Kidney (tissue), 14 donors: Measurements from ENCODE around the gene RND2. TPM values are rescaled to one million over a fixed set of nuclear protein-coding genes. Genes with fewer than 3 reads are reported as not detected.
"Not testable (repeated sequence)": the region's sequence is repeated elsewhere in the genome, so short reads cannot be mapped to it uniquely, and the experiment has no call there.

Experiments used
- DNase-seq, 5 donors: peaks; one replicate each; pipeline ENCODE4 v3.0.0-alpha.2; 2013 to 2020
- FAIRE-seq: peaks from 2 replicates; lab custom pipeline; 2012; peaks lifted over from hg19 to GRCh38; lab: Jason Lieb, UNC
- H3K27ac ChIP-seq, 2 donors: one replicate each; pipeline ENCODE4 v1.7.0; 2013; ENCODE audit warnings: low read depth in 2 of 2, low read length in 2 of 2, inconsistent platforms in 1 of 2
- H3K27me3 ChIP-seq: one replicate; pipeline ENCODE4 v1.7.1; 2013; ENCODE audit warnings: low read length, inconsistent platforms; ENCODE audit not compliant: control insufficient read depth, insufficient read depth
- H3K36me3 ChIP-seq, 3 donors: one replicate each; pipeline versions ENCODE4 v1.7.0 to v1.7.1; 2013; ENCODE audit warnings: low read length in 3 of 3, control low read depth in 1 of 3, inconsistent platforms in 1 of 3; ENCODE audit not compliant: insufficient read depth in 3 of 3, control insufficient read depth in 2 of 3
- H3K4me1 ChIP-seq, 3 donors: one replicate each; pipeline versions ENCODE4 v1.7.0 to v1.7.1; 2013; ENCODE audit warnings: low read length in 3 of 3, inconsistent platforms in 1 of 3, low read depth in 1 of 3; ENCODE audit not compliant: control insufficient read depth in 2 of 3, insufficient read depth in 2 of 3
- H3K4me3 ChIP-seq, 3 donors: one replicate each; pipeline versions ENCODE4 v1.7.0 to v1.8.1; 2013; ENCODE audit warnings: low read length in 3 of 3, control low read depth in 1 of 3, inconsistent platforms in 1 of 3
- H3K9ac ChIP-seq, 3 donors: one replicate each; pipeline versions ENCODE4 v1.7.0 to v1.7.1; 2013; ENCODE audit warnings: low read length in 3 of 3, control low read depth in 1 of 3, inconsistent platforms in 1 of 3
- H3K9me3 ChIP-seq, 3 donors: one replicate each; pipeline versions ENCODE4 v1.7.0 to v1.7.1; 2013; ENCODE audit warnings: low read length in 3 of 3, control low read depth in 1 of 3, inconsistent platforms in 1 of 3; ENCODE audit not compliant: control insufficient read depth in 2 of 3, insufficient read depth in 1 of 3
- CTCF ChIP-seq: IDR thresholded peaks from 3 replicates; pipeline ENCODE4 v1.5.1; 2012; ENCODE audit warnings: mild to moderate bottlenecking, moderate library complexity, borderline replicate concordance; ENCODE audit not compliant: insufficient read depth; ENCODE audit errors: extremely low read depth
- intact Hi-C: fragments of 100-400 bp; cut with DNase I; formaldehyde crosslinking; loops from one replicate; pipeline ENCODE4 v1.11.1; 2022
- polyA plus RNA-seq: library from polyadenylated mRNA; stranded (reverse); fragments of 350-450 nt; fragmentation: Illumina TruSeq; extraction: RNeasy Lipid Tissue Mini Kit (QIAGEN cat#74804); gene quantifications from one replicate; pipeline ENCODE4 v1.2.3, GENCODE V29; 2014; ENCODE audit warnings: low read depth, low replicate concordance; ENCODE audit not compliant: insufficient read depth
- total RNA-seq: library from RNA; stranded (reverse); fragmentation: NEBNext Ultra II Directional; extraction: Animal tissue kit (Norgen Biotek cat#: 25700); gene quantifications from one replicate; pipeline ENCODE4 v1.2.1, GENCODE V29; 2021
- donor health status: control.
- donor health status: control.
- donor health status: control.
- donor health status: control.
- donor health status: control.
- donor health status: DM: yes; HTN: yes; CAD: no.
- donor health status: Normal renal cell carcinoma (clear cell type).

Gene RND2
- total and polyA plus RNA-seq, 2 donors from 2014 or later, result 0.63 to 2.3 TPM

- H3K9ac ChIP-seq, result no peak overlapping the region
- no peaks in the 10 kb centered on the region for H3K9me3 ChIP-seq
- intact Hi-C loops, result no loop called here
- TF ChIP-seq CTCF, result no peak
- H3K27ac ChIP-seq, result no peak overlapping the region
- H3K4me3 ChIP-seq, result no peak overlapping the region
- H3K4me1 ChIP-seq, result no peaks in the 10 kb centered on the region
- FAIRE-seq, result no peak
- H3K27me3 ChIP-seq, result no peaks in the 10 kb centered on the region
- peaks cover 7 to 41% (median 37%) of the 10 kb centered on the region in 3 donors for H3K36me3 ChIP-seq
- DNase-seq, result no peak
Observed at GRCh38 chr17:42989726-42990652, 35.0 kb upstream of the RND2 start.

- intact Hi-C loops, result no loop called here
- H3K4me3 ChIP-seq, result no peak overlapping the region
Observed at GRCh38 chr17:42991471-42991870, 33.6 kb upstream of the RND2 start.

GRCh38 chr17:42992872-42993271, 32.2 kb upstream of the RND2 start:
- FAIRE-seq, result no peak
- intact Hi-C loops, result no loop called here
- Histone ChIP-seq H3K27ac (no peak overlapping the region), H3K4me3 (no peak overlapping the region), H3K27me3 (no peaks in the 10 kb centered on the region), H3K9ac (no peak overlapping the region), H3K9me3 (no peaks in the 10 kb centered on the region), H3K4me1 (peaks cover 3 to 4% (median 3%) of the 10 kb centered on the region in 3 donors), H3K36me3 (peaks cover 7 to 37% (median 32%) of the 10 kb centered on the region in 3 donors)
- DNase-seq, result no peak
- no peak for TF ChIP-seq CTCF

More at GRCh38 chr17:42991471-42991870, 33.6 kb upstream of the RND2 start:
- no peak overlapping the region for H3K9ac ChIP-seq
- DNase-seq (no peak), FAIRE-seq (no peak)
- H3K27me3 ChIP-seq, result no peaks in the 10 kb centered on the region
- no peaks in the 10 kb centered on the region for H3K4me1 ChIP-seq
- H3K27ac ChIP-seq, result no peak overlapping the region
- peaks cover 7 to 41% (median 36%) of the 10 kb centered on the region in 3 donors for H3K36me3 ChIP-seq
- no peaks in the 10 kb centered on the region for H3K9me3 ChIP-seq
- TF ChIP-seq CTCF, result no peak

GRCh38 chr17:42993913-42994312, 31.1 kb upstream of the RND2 start:
- H3K27ac ChIP-seq, H3K9me3 ChIP-seq, intact Hi-C loops, H3K9ac ChIP-seq, H3K27me3 ChIP-seq, FAIRE-seq, H3K4me1 ChIP-seq, DNase-seq, H3K4me3 ChIP-seq: not testable (repeated sequence)
- H3K36me3 ChIP-seq, result peaks cover 7 to 33% (median 29%) of the 10 kb centered on the region in 3 donors
